ENCODE data around the gene LRFN2. TPM values are rescaled to one million over a fixed set of nuclear protein-coding genes. Genes with fewer than 3 reads are reported as not detected.

Gene LRFN2
- total and polyA plus RNA-seq, 2 donors (not counting 1 experiment from before 2014, with no cell fraction given) = not detected

- H2AFZ ChIP-seq (ENCODE audit: insufficient read depth, low read depth, low read length, poor library complexity, severe bottlenecking) = no peak overlapping the region
- no peaks in the 10 kb centered on the region for H3K9me3 Mint-ChIP-seq (ENCODE audit: insufficient read depth)
- no peak for TF ChIP-seq EZH2 (IDR thresholded peaks at IDR 0.05; ENCODE audit: borderline replicate concordance, insufficient read depth, low read depth, low read length, poor library complexity, severe bottlenecking)
- no peak for TF ChIP-seq CTCF (IDR thresholded peaks at IDR 0.05)
- DNase-seq (no peak), ATAC-seq (ENCODE audit: low read depth) (no peak)
- H3K36me3 ChIP-seq (replicated peaks in 1 of 2; ENCODE audit: control extremely low read depth in 1 of 2, control insufficient read depth in 1 of 2, extremely low read depth in 1 of 2, insufficient read depth in 2 of 2, low read length in 1 of 2) = no peaks in the 10 kb centered on the region
- ChIA-PET POLR2A (no interaction called here), CTCF (no interaction called here)
- H3K27ac ChIP-seq (ENCODE audit: low read length in 2 of 2) = no peak overlapping the region
- 100% methylated on average over 1 of the region's 1 CpG for WGBS (ENCODE audit: insufficient coverage)
- no peaks in the 10 kb centered on the region for H4K20me1 ChIP-seq (ENCODE audit: control insufficient read depth, insufficient read depth, low read length, poor library complexity, severe bottlenecking)
- no peaks in the 10 kb centered on the region for H3K79me2 ChIP-seq (ENCODE audit: control insufficient read depth, insufficient read depth, low read length)
- no peaks in the 10 kb centered on the region for H3K4me1 Mint-ChIP-seq
- no peak overlapping the region for H3K4me2 ChIP-seq (replicated peaks; ENCODE audit: low read depth, low read length, poor library complexity, severe bottlenecking)
- H3K9ac ChIP-seq (ENCODE audit: low read length) = no peak overlapping the region
- intact Hi-C loops (cut with micrococcal nuclease) = no loop called here
- H3K4me3 Mint-ChIP-seq = no peak overlapping the region
- H3K27me3 ChIP-seq (replicated peaks in 1 of 4; ENCODE audit: control extremely low read depth in 1 of 4, control insufficient read depth in 3 of 4, insufficient read depth in 4 of 4, low read length in 3 of 4) = no peaks in the 10 kb centered on the region
- peaks cover 0 to 8% (median 0%) of the 10 kb centered on the region in 3 donors for H3K9me3 ChIP-seq (ENCODE audit: control extremely low read depth in 1 of 3, control insufficient read depth in 2 of 3, insufficient read depth in 1 of 3, low read length in 2 of 3)
- H3K27ac Mint-ChIP-seq = no peak overlapping the region
- no peak overlapping the region for H3K4me3 ChIP-seq (ENCODE audit: control extremely low read depth in 1 of 5, extremely low read depth in 1 of 5, insufficient read depth in 1 of 5, low read depth in 2 of 5, low read length in 4 of 5)
- H3K4me1 ChIP-seq (ENCODE audit: control insufficient read depth in 2 of 2, insufficient read depth in 2 of 2, low read length in 2 of 2) = no peaks in the 10 kb centered on the region
- no peaks in the 10 kb centered on the region for H3K27me3 Mint-ChIP-seq
These were observed 192.8 kb downstream of the LRFN2 start for GRCh38 chr6:40394381-40394780.

GRCh38 chr6:40393641-40394040, 193.5 kb downstream of the LRFN2 start:
- TF ChIP-seq EZH2 (IDR thresholded peaks at IDR 0.05; ENCODE audit: borderline replicate concordance, insufficient read depth, low read depth, low read length, poor library complexity, severe bottlenecking) (no peak), CTCF (IDR thresholded peaks at IDR 0.05) (no peak)
- H3K4me1 ChIP-seq (ENCODE audit: control insufficient read depth in 2 of 2, insufficient read depth in 2 of 2, low read length in 2 of 2) = no peaks in the 10 kb centered on the region
- Mint-ChIP-seq H3K4me3 (no peak overlapping the region), H3K27me3 (no peaks in the 10 kb centered on the region), H3K4me1 (no peaks in the 10 kb centered on the region), H3K9me3 (ENCODE audit: insufficient read depth) (no peaks in the 10 kb centered on the region), H3K27ac (no peak overlapping the region)
- WGBS (ENCODE audit: insufficient coverage) = 80% methylated on average over 5 of the region's 5 CpGs
- peaks cover 0 to 8% (median 0%) of the 10 kb centered on the region in 3 donors for H3K9me3 ChIP-seq (ENCODE audit: control extremely low read depth in 1 of 3, control insufficient read depth in 2 of 3, insufficient read depth in 1 of 3, low read length in 2 of 3)
- no peaks in the 10 kb centered on the region for H3K27me3 ChIP-seq (replicated peaks in 1 of 4; ENCODE audit: control extremely low read depth in 1 of 4, control insufficient read depth in 3 of 4, insufficient read depth in 4 of 4, low read length in 3 of 4)
- H3K79me2 ChIP-seq (ENCODE audit: control insufficient read depth, insufficient read depth, low read length) = no peaks in the 10 kb centered on the region
- no peaks in the 10 kb centered on the region for H3K36me3 ChIP-seq (replicated peaks in 1 of 2; ENCODE audit: control extremely low read depth in 1 of 2, control insufficient read depth in 1 of 2, extremely low read depth in 1 of 2, insufficient read depth in 2 of 2, low read length in 1 of 2)
- DNase-seq (no peak), ATAC-seq (ENCODE audit: low read depth) (no peak)
- intact Hi-C loops (cut with micrococcal nuclease) = no loop called here
- no peak overlapping the region for H3K27ac ChIP-seq (ENCODE audit: low read length in 2 of 2)
- H4K20me1 ChIP-seq (ENCODE audit: control insufficient read depth, insufficient read depth, low read length, poor library complexity, severe bottlenecking) = no peaks in the 10 kb centered on the region
- H3K9ac ChIP-seq (ENCODE audit: low read length) = no peak overlapping the region
- H3K4me3 ChIP-seq (ENCODE audit: control extremely low read depth in 1 of 5, extremely low read depth in 1 of 5, insufficient read depth in 1 of 5, low read depth in 2 of 5, low read length in 4 of 5) = no peak overlapping the region
- H2AFZ ChIP-seq (ENCODE audit: insufficient read depth, low read depth, low read length, poor library complexity, severe bottlenecking) = no peak overlapping the region
- POLR2A ChIA-PET = no interaction called here
- H3K4me2 ChIP-seq (replicated peaks; ENCODE audit: low read depth, low read length, poor library complexity, severe bottlenecking) = no peak overlapping the region
- CTCF ChIA-PET = no interaction called here
